ENCODE measurements around the gene BTBD9.

BTBD9 gene

GRCh38 chr6:38400764-38401163 lies 239.0 kb downstream of the BTBD9 start:
- in situ Hi-C loops (cut with HindIII; ENCODE audit: low sequenced_read_pairs) = no loop called here
- no peak for TF ChIP-seq CTCF (IDR thresholded peaks at IDR 0.05; ENCODE audit: low read depth, low read length, missing control alignments)
- no peak for DNase-seq (ENCODE audit: low read depth)
- no peak overlapping the region for H3K4me3 ChIP-seq (ENCODE audit: low read depth, low read length)

DNA sequence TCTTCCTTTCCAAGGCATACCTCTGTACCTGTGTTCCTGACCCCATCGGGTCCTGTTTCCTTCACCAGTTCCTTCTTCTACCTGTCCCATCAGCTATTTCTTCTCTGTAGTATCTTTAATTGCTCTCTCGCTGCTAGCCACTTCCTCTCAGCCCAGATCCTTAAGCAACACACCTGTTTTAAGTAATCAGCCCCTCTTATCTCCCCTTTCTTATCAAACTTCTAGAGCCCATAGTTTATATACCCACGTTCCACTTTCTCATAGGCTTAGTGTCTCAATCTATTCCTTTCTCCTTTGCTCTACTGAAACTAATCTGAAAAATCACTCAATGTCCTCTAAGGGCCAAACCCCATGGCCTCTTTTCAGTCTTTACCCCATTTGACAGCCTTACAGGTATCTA lies 239.6 kb downstream of the BTBD9 start:
- in situ Hi-C loops (cut with HindIII; ENCODE audit: low sequenced_read_pairs) = no loop called here
- no peak overlapping the region for H3K4me3 ChIP-seq (ENCODE audit: low read depth, low read length)
- TF ChIP-seq CTCF (IDR thresholded peaks at IDR 0.05; ENCODE audit: low read depth, low read length, missing control alignments) = no peak
- no peak for DNase-seq (ENCODE audit: low read depth)

DNA sequence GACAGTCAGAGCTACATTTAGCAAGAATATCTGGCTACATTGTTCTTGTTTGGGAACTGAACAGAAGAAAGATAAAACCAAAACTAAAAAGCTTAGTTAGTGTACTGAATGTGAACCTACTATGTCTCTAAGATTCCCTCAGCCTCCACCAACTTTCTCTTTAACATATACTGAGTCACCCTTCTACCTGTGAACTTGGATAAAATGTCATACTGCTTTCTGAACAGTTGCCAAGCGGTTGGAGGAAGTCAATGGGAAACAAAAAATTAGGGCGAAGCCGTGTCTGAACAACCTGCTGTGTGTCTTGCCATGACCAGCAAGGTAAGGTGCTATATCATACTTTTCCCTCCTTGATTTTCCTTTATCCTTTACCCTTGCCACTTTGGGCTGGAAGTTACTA lies 243.5 kb downstream of the BTBD9 start:
- H3K4me3 ChIP-seq (ENCODE audit: low read depth, low read length) = no peak overlapping the region
- in situ Hi-C loops (cut with HindIII; ENCODE audit: low sequenced_read_pairs) = no loop called here
- DNase-seq (ENCODE audit: low read depth) = no peak
- no peak for TF ChIP-seq CTCF (IDR thresholded peaks at IDR 0.05; ENCODE audit: low read depth, low read length, missing control alignments)

DNA sequence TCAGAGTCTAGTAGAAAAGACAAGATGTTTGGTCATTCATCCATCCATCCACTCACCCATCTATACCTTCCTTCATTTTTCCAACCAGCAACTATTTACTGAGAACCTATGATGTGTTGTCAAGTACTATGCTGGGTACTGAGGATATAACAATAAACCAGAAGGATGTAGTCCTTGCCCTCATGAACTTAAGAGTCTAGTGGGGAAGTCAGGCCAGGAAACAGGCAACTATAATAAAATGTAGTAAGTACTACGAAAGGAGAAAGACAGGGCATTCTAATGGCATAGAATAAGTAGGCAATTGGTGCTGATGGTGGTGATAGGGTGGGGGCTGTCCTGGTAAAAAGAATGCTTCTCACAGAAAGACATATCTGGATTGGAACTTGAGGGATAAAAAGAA lies 245.7 kb downstream of the BTBD9 start:
- in situ Hi-C loops (cut with HindIII; ENCODE audit: low sequenced_read_pairs) = no loop called here
- no peak overlapping the region for H3K4me3 ChIP-seq (ENCODE audit: low read depth, low read length)
- no peak for DNase-seq (ENCODE audit: low read depth)
- TF ChIP-seq CTCF (IDR thresholded peaks at IDR 0.05; ENCODE audit: low read depth, low read length, missing control alignments) = no peak

GRCh38 chr6:38391626-38392579 lies 247.8 kb downstream of the BTBD9 start:
- TF ChIP-seq CTCF (IDR thresholded peaks at IDR 0.05; ENCODE audit: low read depth, low read length, missing control alignments) = no peak
- in situ Hi-C loops (cut with HindIII; ENCODE audit: low sequenced_read_pairs) = no loop called here
- no peak overlapping the region for H3K4me3 ChIP-seq (ENCODE audit: low read depth, low read length)
- no peak for DNase-seq (ENCODE audit: low read depth)

- no peak for TF ChIP-seq CTCF (IDR thresholded peaks at IDR 0.05; ENCODE audit: low read depth, low read length, missing control alignments)
- DNase-seq (ENCODE audit: low read depth) = no peak
- in situ Hi-C loops (cut with HindIII; ENCODE audit: low sequenced_read_pairs) = no loop called here
Measured at GRCh38 chr6:38391206-38391605, 248.5 kb downstream of the BTBD9 start.

More at GRCh38 chr6:38391206-38391605, 248.5 kb downstream of the BTBD9 start:
- H3K4me3 ChIP-seq (ENCODE audit: low read depth, low read length) = no peak overlapping the region
